ENCODE results near the gene PIP5K1C.

The PIP5K1C gene

DNA sequence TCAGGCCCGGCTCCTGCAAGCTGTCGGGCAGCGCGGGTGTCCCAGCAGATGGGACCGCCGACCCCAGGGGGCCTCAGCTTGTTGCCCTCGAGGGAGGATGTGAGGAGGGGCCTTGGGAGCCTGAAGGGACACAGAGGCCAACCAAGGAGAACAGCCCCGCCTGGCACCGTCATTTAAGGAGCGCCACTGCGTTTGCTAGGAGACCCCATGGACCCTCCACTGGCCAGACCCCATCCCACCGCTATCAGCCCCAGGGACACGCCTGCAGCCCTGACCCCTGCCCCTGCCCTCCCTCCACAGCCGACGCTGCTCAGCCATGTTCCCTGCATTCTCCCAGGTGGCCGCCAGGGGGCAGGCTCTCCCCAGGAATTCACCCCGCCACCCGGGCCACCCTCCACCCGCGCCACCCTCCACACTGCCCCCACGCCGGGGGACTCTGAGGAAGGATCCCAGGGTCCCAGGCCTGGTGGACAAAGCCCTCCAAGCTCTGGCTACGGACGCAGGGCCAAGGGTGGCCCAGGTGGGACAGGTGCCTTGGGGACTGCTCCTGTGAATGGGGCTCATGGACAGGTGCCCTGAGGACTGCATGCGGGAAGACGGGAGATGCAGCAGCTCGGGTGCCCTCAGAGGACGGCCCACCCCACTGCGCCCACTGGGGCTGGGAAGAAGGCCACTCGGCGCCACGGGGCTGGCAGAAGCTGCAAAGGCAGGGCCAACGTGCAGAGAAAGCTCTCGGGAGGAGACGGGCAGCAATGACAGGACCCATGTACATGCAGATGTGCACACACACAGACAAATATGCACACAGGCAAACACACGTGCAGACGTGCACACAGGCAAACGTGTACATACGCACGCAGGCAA lies 34.4 kb downstream of the PIP5K1C start:
- H3K4me3 ChIP-seq: no peak overlapping the region
- no peak for DNase-seq (ENCODE audit: low read depth, low spot score)
- H3K27ac ChIP-seq: no peak overlapping the region
- H3K9ac ChIP-seq (ENCODE audit: insufficient read length): no peak overlapping the region
- TF ChIP-seq FOXP2 (optimal IDR thresholded peaks at IDR 0.05; ENCODE audit: control extremely low read depth, extremely low read length, insufficient read depth) (no peak), POLR2AphosphoS5 (IDR thresholded peaks at IDR 0.05; ENCODE audit: borderline replicate concordance, low read depth, low read length) (no peak), EZH2 (IDR thresholded peaks at IDR 0.05) (no peak)
- H3K36me3 ChIP-seq (ENCODE audit: insufficient read depth, low read length): no peaks in the 10 kb centered on the region
- no peaks in the 10 kb centered on the region for H3K9me3 ChIP-seq (ENCODE audit: low read depth, low read length)

GRCh38 chr19:3664879-3665642 lies 35.2 kb downstream of the PIP5K1C start:
- no peak overlapping the region for H3K4me3 ChIP-seq
- no peaks in the 10 kb centered on the region for H3K36me3 ChIP-seq (ENCODE audit: insufficient read depth, low read length)

DNA sequence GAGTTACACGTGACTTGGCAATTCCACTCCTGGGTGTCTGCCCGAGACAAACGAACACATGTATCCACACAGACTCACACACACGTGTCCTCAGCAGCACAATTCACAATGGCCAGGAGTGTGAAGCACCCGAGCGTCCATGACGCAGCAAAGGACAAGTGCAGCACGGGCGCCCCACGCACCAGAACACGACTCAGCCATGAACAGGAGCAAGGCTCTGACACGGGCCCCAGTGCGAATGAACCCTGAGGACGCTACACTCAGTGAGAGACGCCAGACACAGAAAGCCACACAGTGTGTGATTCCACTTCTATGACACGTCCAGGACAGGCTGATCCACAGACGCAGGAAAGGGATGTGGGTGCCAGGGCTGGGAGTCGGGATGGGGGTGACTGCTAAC lies 36.4 kb downstream of the PIP5K1C start:
- Histone ChIP-seq H3K9me3 (ENCODE audit: low read depth, low read length) (no peaks in the 10 kb centered on the region), H3K36me3 (ENCODE audit: insufficient read depth, low read length) (no peaks in the 10 kb centered on the region), H3K9ac (ENCODE audit: insufficient read length) (no peak overlapping the region), H3K27ac (no peak overlapping the region), H3K4me3 (no peak overlapping the region)
- TF ChIP-seq FOXP2 (optimal IDR thresholded peaks at IDR 0.05; ENCODE audit: control extremely low read depth, extremely low read length, insufficient read depth): no peak
- no peak for TF ChIP-seq EZH2 (IDR thresholded peaks at IDR 0.05)
- TF ChIP-seq POLR2AphosphoS5 (IDR thresholded peaks at IDR 0.05; ENCODE audit: borderline replicate concordance, low read depth, low read length): no peak
- DNase-seq (ENCODE audit: low read depth, low spot score): no peak

More at GRCh38 chr19:3664879-3665642, 35.2 kb downstream of the PIP5K1C start:
- Histone ChIP-seq H3K9me3 (ENCODE audit: low read depth, low read length) (no peaks in the 10 kb centered on the region), H3K9ac (ENCODE audit: insufficient read length) (no peak overlapping the region), H3K27ac (no peak overlapping the region)
- no peak for DNase-seq (ENCODE audit: low read depth, low spot score)
- TF ChIP-seq EZH2 (IDR thresholded peaks at IDR 0.05) (no peak), POLR2AphosphoS5 (IDR thresholded peaks at IDR 0.05; ENCODE audit: borderline replicate concordance, low read depth, low read length) (no peak), FOXP2 (optimal IDR thresholded peaks at IDR 0.05; ENCODE audit: control extremely low read depth, extremely low read length, insufficient read depth) (no peak)

GRCh38 chr19:3661284-3662238 lies 38.7 kb downstream of the PIP5K1C start:
- no peak for TF ChIP-seq EZH2 (IDR thresholded peaks at IDR 0.05)
- TF ChIP-seq POLR2AphosphoS5 (IDR thresholded peaks at IDR 0.05; ENCODE audit: borderline replicate concordance, low read depth, low read length): no peak
- no peak for TF ChIP-seq FOXP2 (optimal IDR thresholded peaks at IDR 0.05; ENCODE audit: control extremely low read depth, extremely low read length, insufficient read depth)
- H3K9me3 ChIP-seq (ENCODE audit: low read depth, low read length): no peaks in the 10 kb centered on the region
- H3K9ac ChIP-seq (ENCODE audit: insufficient read length): no peak overlapping the region
- H3K27ac ChIP-seq: no peak overlapping the region
- no peak overlapping the region for H3K4me3 ChIP-seq
- no peak for DNase-seq (ENCODE audit: low read depth, low spot score)
- no peaks in the 10 kb centered on the region for H3K36me3 ChIP-seq (ENCODE audit: insufficient read depth, low read length)

GRCh38 chr19:3660493-3661219 lies 39.6 kb downstream of the PIP5K1C start:
- Histone ChIP-seq H3K9ac (ENCODE audit: insufficient read length) (no peak overlapping the region), H3K27ac (no peak overlapping the region), H3K9me3 (ENCODE audit: low read depth, low read length) (no peaks in the 10 kb centered on the region), H3K36me3 (ENCODE audit: insufficient read depth, low read length) (no peaks in the 10 kb centered on the region), H3K4me3 (no peak overlapping the region)
- DNase-seq (ENCODE audit: low read depth, low spot score): no peak
- TF ChIP-seq FOXP2 (optimal IDR thresholded peaks at IDR 0.05; ENCODE audit: control extremely low read depth, extremely low read length, insufficient read depth) (no peak), EZH2 (IDR thresholded peaks at IDR 0.05) (no peak), POLR2AphosphoS5 (IDR thresholded peaks at IDR 0.05; ENCODE audit: borderline replicate concordance, low read depth, low read length) (no peak)

DNA sequence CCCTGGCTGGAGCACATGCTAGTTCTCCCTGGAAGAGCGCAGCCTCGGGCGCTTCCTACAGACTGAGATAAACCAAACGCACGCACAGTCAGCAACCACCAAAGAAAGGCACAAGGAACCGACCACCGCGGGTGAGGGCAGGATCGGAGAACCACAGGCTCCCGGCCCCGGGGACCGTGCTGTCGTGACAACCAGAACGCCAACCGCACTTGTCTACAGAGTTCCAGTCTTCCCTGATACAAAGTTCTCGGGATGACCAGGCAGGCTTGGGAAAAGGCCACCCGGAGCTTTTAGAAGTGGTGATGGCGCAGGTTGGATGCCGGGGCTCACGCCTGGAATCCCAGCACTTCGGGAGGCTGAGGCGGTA lies 40.5 kb downstream of the PIP5K1C start:
- H3K36me3 ChIP-seq (ENCODE audit: insufficient read depth, low read length): no peaks in the 10 kb centered on the region
- H3K27ac ChIP-seq: no peak overlapping the region
- DNase-seq (ENCODE audit: low read depth, low spot score): no peak
- H3K4me3 ChIP-seq: no peak overlapping the region
- TF ChIP-seq EZH2 (IDR thresholded peaks at IDR 0.05) (no peak), FOXP2 (optimal IDR thresholded peaks at IDR 0.05; ENCODE audit: control extremely low read depth, extremely low read length, insufficient read depth) (no peak), POLR2AphosphoS5 (IDR thresholded peaks at IDR 0.05; ENCODE audit: borderline replicate concordance, low read depth, low read length) (no peak)
- no peaks in the 10 kb centered on the region for H3K9me3 ChIP-seq (ENCODE audit: low read depth, low read length)
- H3K9ac ChIP-seq (ENCODE audit: insufficient read length): no peak overlapping the region
